IPS-18c (cell line): Measurements from ENCODE around the gene DHCR24.
A peak's percentile ranks its signal among the peaks of the same experiment; 100 is the strongest.

Experiments used
- H3K4me3 ChIP-seq: 2 replicates; pipeline ENCODE4 v1.7.0; 2013; ENCODE audit warnings: low read depth, mild to moderate bottlenecking, low read length, moderate library complexity; ENCODE audit not compliant: insufficient read depth
- H3K9me3 ChIP-seq: one replicate; pipeline ENCODE4 v1.6.1; 2013; ENCODE audit warnings: mild to moderate bottlenecking, low read length, moderate library complexity; ENCODE audit not compliant: control insufficient read depth, insufficient read depth

The DHCR24 gene

DNA sequence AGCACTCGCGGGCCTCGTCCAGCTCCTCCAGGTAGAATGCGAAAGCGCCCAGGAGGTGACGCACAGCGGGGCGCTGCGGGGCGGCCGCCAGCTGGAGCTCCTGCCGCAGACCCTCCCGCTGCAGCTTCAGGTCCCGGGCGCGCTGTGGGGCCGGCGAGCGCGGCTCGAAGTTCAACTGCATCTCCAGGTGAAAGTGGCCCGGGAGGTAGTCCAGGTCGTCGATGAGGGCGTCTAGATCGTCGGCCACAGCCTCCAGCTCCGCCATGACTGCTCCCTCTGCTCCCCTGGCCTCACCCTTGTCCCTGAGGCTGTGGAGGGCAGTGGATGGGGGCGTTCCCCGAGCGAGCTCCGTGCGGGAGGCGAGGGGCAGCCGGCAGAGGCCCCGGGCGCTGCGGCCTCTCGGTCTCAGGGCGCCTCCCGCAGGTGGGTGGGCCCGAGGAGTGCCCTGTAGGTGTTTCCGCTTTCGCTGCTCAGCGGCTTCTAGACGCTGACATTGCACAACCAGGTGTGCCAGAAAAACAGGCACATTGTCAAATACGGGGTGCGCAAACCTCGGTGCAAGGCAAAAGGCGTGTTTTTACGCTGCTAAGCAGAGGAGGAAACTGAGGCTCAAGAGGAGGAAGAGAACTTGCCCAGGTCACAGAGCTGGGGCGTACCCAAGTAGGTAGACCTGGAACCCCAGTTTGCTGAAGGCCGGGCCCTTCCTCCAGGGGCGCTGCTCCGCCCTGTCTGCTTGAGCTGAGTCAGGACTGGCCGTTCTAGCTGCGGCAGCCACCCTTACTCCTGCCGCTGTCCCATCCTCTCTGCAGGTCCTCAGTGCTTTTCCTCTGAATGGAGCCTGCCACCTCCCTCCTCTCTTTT is 85.9 kb downstream of the DHCR24 start, which contains the start of gene TTC22:
TTC22 (minus strand) TSS at position 425 of the 861 bp plus-strand sequence; CDS start at position 265, 160 bp downstream.
- peak within 1 kb of the TSS; percentile 20; the same call in 1 of the 2 replicates for H3K4me3 ChIP-seq
- H3K9me3 ChIP-seq: no peaks in the 10 kb centered on the region

DNA sequence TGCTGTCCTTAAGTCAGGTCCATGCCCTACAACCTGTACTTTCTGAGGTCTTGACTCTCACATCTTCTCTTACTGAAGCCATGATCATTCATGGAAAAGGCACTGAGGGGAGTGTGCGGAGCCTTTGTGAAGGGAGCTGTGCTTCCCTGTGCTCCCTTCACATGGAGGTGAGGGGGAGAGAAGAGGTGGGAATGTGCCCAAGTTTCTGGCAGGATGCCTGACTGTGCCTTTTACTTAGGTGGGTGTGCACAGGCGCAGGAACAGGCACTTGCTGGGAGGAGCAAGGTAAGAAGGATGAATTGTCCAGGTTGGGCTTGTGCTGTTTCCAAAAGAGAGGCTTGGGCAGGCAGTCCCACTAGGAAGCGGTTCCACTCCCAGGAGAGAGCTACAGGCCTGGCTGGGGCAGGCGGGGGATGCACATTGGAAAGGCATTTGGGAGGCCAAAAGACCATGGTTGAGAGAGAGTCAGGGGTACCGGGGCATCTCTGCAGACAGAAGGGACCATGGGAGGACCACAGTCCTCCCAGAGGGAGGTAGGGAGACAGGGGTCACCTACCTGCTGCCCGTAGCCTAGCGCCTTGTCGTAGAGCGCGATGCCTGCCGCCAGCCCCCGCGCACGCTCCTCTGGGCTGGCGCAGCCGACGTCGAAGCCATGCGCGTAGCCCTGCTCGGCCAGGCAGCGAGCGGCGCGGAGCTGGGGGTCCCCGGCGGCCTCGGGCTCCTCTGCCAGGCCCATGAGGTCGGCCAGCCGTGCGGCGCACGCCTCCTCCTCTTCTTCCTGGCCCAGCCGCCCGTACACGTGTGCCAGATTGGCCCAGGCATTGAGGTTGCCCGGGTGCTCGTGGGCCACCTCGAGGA is 86.7 kb downstream of the DHCR24 start:
- Histone ChIP-seq H3K4me3 (no peak overlapping the region; the same call in 1 of the 2 replicates), H3K9me3 (no peaks in the 10 kb centered on the region)
